ENCODE measurements around the gene AEN. TPM values are rescaled to one million over a fixed set of nuclear protein-coding genes. Genes with fewer than 3 reads are reported as not detected.
"Not testable (repeated sequence)": the region's sequence is repeated elsewhere in the genome, so short reads cannot be mapped to it uniquely, and the experiment has no call there.

The AEN gene
- total RNA-seq, 6 donors from 2014 or later = 7.5 to 37.6 (median 18.4) TPM

GRCh38 chr15:88631464-88632028 lies 10.4 kb downstream of the AEN start:
- ATAC-seq (ENCODE audit: low FRiP score in 2 of 2) (no peak), DNase-seq (no peak)
- WGBS, 2 donors = 89 to 94% methylated on average over 10 to 12 of the region's 12 CpGs
- no peak overlapping the region for H3K4me3 ChIP-seq
- H3K27me3 ChIP-seq = no peaks in the 10 kb centered on the region
- TF ChIP-seq CTCF (IDR thresholded peaks at IDR 0.05) = no peak
- no peak for TF ChIP-seq EP300 (IDR thresholded peaks at IDR 0.05)
- no peak for TF ChIP-seq POLR2AphosphoS5 (IDR thresholded peaks at IDR 0.05)
- TF ChIP-seq POLR2A (IDR thresholded peaks at IDR 0.05) = no peak
- peaks cover 0 to 49% (median 14%) of the 10 kb centered on the region in 4 donors for H3K36me3 ChIP-seq
- H3K9me3 ChIP-seq = no peaks in the 10 kb centered on the region
- H3K27ac ChIP-seq = peak overlapping the region in 3 of 4 donors; percentile 79 to 86 (median 81)
- H3K4me1 ChIP-seq = peaks cover 21 to 62% (median 41%) of the 10 kb centered on the region in 4 donors

- not testable (repeated sequence) for DNase-seq; ATAC-seq (ENCODE audit: low FRiP score in 2 of 2); H3K27me3 ChIP-seq; H3K27ac ChIP-seq; H3K4me3 ChIP-seq; H3K9me3 ChIP-seq
- H3K36me3 ChIP-seq = peaks cover 0 to 42% (median 11%) of the 10 kb centered on the region in 4 donors
- H3K4me1 ChIP-seq = peaks cover 26 to 60% (median 43%) of the 10 kb centered on the region in 4 donors
- 79 to 83% methylated on average over 7 of the region's 7 CpGs for WGBS, 2 donors
These were observed 11.7 kb downstream of the AEN start for GRCh38 chr15:88632797-88633196.

GRCh38 chr15:88634449-88634848 lies 13.3 kb downstream of the AEN start:
- 88 to 97% methylated on average over 2 of the region's 2 CpGs for WGBS, 2 donors
- TF ChIP-seq POLR2AphosphoS5 (IDR thresholded peaks at IDR 0.05) (no peak), POLR2A (IDR thresholded peaks at IDR 0.05) (no peak), CTCF (IDR thresholded peaks at IDR 0.05) (no peak), EP300 (IDR thresholded peaks at IDR 0.05) (no peak)
- no peaks in the 10 kb centered on the region for H3K27me3 ChIP-seq
- no peak for ATAC-seq (ENCODE audit: low FRiP score in 2 of 2)
- H3K4me3 ChIP-seq = no peak overlapping the region
- H3K9me3 ChIP-seq = no peaks in the 10 kb centered on the region
- peaks cover 0 to 27% (median 6%) of the 10 kb centered on the region in 4 donors for H3K36me3 ChIP-seq
- H3K4me1 ChIP-seq = peaks cover 39 to 65% (median 52%) of the 10 kb centered on the region in 4 donors
- peak overlapping the region; percentile 8 to 67 (median 36) for H3K27ac ChIP-seq
- DNase-seq = no peak

- H3K36me3 ChIP-seq = peaks cover 0 to 18% (median 2%) of the 10 kb centered on the region in 4 donors
- WGBS, 2 donors = 49 to 53% methylated on average over 6 of the region's 6 CpGs
- ATAC-seq (ENCODE audit: low FRiP score in 2 of 2) = no peak
- no peak overlapping the region for H3K4me3 ChIP-seq
- DNase-seq = no peak
- peaks cover 41 to 65% (median 54%) of the 10 kb centered on the region in 4 donors for H3K4me1 ChIP-seq
- TF ChIP-seq CTCF (IDR thresholded peaks at IDR 0.05) (no peak), EP300 (IDR thresholded peaks at IDR 0.05) (peak in 3 of 4 donors; percentile 30 to 88 (median 78)), POLR2A (IDR thresholded peaks at IDR 0.05) (peak in 1 of 4 donors; percentile 47), POLR2AphosphoS5 (IDR thresholded peaks at IDR 0.05) (peak in 1 of 2 donors; percentile 40)
- peak overlapping the region; percentile 49 to 99 (median 96) for H3K27ac ChIP-seq
- no peaks in the 10 kb centered on the region for H3K27me3 ChIP-seq
- H3K9me3 ChIP-seq = no peaks in the 10 kb centered on the region
These were observed 14.2 kb downstream of the AEN start for GRCh38 chr15:88635318-88635717.

- Histone ChIP-seq H3K36me3 (peaks cover 0 to 12% (median 0%) of the 10 kb centered on the region in 4 donors), H3K4me1 (peaks cover 41 to 65% (median 54%) of the 10 kb centered on the region in 4 donors), H3K27ac (peak overlapping the region; percentile 49 to 99 (median 96)), H3K9me3 (no peaks in the 10 kb centered on the region), H3K4me3 (peak overlapping the region in 1 of 4 donors; percentile 1), H3K27me3 (no peaks in the 10 kb centered on the region)
- 79 to 83% methylated on average over 11 of the region's 11 CpGs for WGBS, 2 donors
- ATAC-seq (ENCODE audit: low FRiP score in 2 of 2) (peak in 1 of 2 donors; percentile 2), DNase-seq (peak in 1 of 2 donors; percentile 60)
- TF ChIP-seq CTCF (IDR thresholded peaks at IDR 0.05) (no peak), POLR2A (IDR thresholded peaks at IDR 0.05) (peak in 2 of 4 donors; percentile 25 to 75), EP300 (IDR thresholded peaks at IDR 0.05) (peak in 1 of 4 donors; percentile 32), POLR2AphosphoS5 (IDR thresholded peaks at IDR 0.05) (peak in 1 of 2 donors; percentile 45)
These were observed 14.9 kb downstream of the AEN start for GRCh38 chr15:88636050-88636449.
